Tibial artery (tissue), 4 donors: ENCODE results near the gene GLB1L2.
A peak's percentile ranks its signal among the peaks of the same experiment; 100 is the strongest.

ENCODE experiments used
- DNase-seq, 2 donors: peaks; one replicate each; pipeline ENCODE4 v3.0.0-alpha.2; 2019
- H3K27ac ChIP-seq, 2 donors: fragments of 200-600 bp; sonication (generic) in 1 of 2; 1 replicate in 1 of 2; 2 replicates in 1 of 2; pipeline ENCODE4 v1.5.1; 2018 to 2019; ENCODE audit warnings: mild to moderate bottlenecking in 1 of 2
- H3K27me3 ChIP-seq, 2 donors: fragments of 200-600 bp; sonication (generic) in 1 of 2; one replicate each; pipeline versions ENCODE4 v1.5.1 to v1.6.0; 2016 to 2019
- H3K36me3 ChIP-seq, 3 donors: fragments of 200-600 bp; sonication (generic) in 2 of 3; one replicate each; pipeline ENCODE4 v1.5.1; 2016 to 2019; ENCODE audit warnings: mild to moderate bottlenecking in 2 of 3
- H3K4me1 ChIP-seq, 4 donors: fragments of 200-600 bp; sonication (generic) in 2 of 4; 1 replicate in 3 of 4; 2 replicates in 1 of 4; pipeline ENCODE4 v1.5.1; 2016 to 2019
- H3K4me3 ChIP-seq, 2 donors: fragments of 200-600 bp; sonication (generic) in 1 of 2; 1 replicate in 1 of 2; 2 replicates in 1 of 2; pipeline ENCODE4 v1.5.1; 2018 to 2019; ENCODE audit warnings: mild to moderate bottlenecking in 2 of 2
- H3K9me3 ChIP-seq, 3 donors: fragments of 200-600 bp; sonication (generic) in 1 of 3; one replicate each; pipeline ENCODE4 v1.5.1; 2016 to 2019
- CTCF ChIP-seq, 2 experiments: fragments of 200-600 bp in 1 of 2; fragments of 450-650 bp in 1 of 2; IDR thresholded peaks; one replicate each; pipeline ENCODE4 v1.5.1; 2017 to 2019; ENCODE audit warnings: antibody characterized with exemption in 2 of 2, mild to moderate bottlenecking in 1 of 2, moderate library complexity in 1 of 2
- intact Hi-C: fragments of 100-400 bp; cut with DNase I; formaldehyde crosslinking; loops from one replicate; pipeline ENCODE4 v1.15.0; 2023; ENCODE audit warnings: low total_unique reads

Gene GLB1L2

GRCh38 chr11:134356656-134357544 lies 25.1 kb downstream of the GLB1L2 start:
- intact Hi-C loops, result no loop called here
- Histone ChIP-seq H3K4me3 (no peak overlapping the region), H3K9me3 (peaks cover 0 to 5% (median 0%) of the 10 kb centered on the region in 3 donors), H3K27ac (no peak overlapping the region), H3K27me3 (no peaks in the 10 kb centered on the region), H3K4me1 (no peaks in the 10 kb centered on the region), H3K36me3 (no peaks in the 10 kb centered on the region)
- peak in 1 of 2 donors; percentile 31 for DNase-seq
- TF ChIP-seq CTCF (IDR thresholded peaks at IDR 0.05), result no peak

GRCh38 chr11:134357545-134357839 lies 25.7 kb downstream of the GLB1L2 start:
- Histone ChIP-seq H3K9me3 (peaks cover 0 to 5% (median 0%) of the 10 kb centered on the region in 3 donors), H3K27ac (no peak overlapping the region), H3K36me3 (no peaks in the 10 kb centered on the region), H3K4me3 (no peak overlapping the region), H3K4me1 (no peaks in the 10 kb centered on the region), H3K27me3 (no peaks in the 10 kb centered on the region)
- peak in 1 of 2 donors; percentile 55 for DNase-seq
- intact Hi-C loops, result no loop called here
- no peak for TF ChIP-seq CTCF (IDR thresholded peaks at IDR 0.05)

- Histone ChIP-seq H3K4me1 (no peaks in the 10 kb centered on the region), H3K9me3 (peaks cover 0 to 1% (median 0%) of the 10 kb centered on the region in 3 donors), H3K36me3 (no peaks in the 10 kb centered on the region), H3K4me3 (no peak overlapping the region), H3K27me3 (no peaks in the 10 kb centered on the region), H3K27ac (no peak overlapping the region)
- intact Hi-C loops, result no loop called here
- no peak for TF ChIP-seq CTCF (IDR thresholded peaks at IDR 0.05)
- DNase-seq, result peak in 1 of 2 donors; percentile 43
Observed at GRCh38 chr11:134358165-134358855, 26.5 kb downstream of the GLB1L2 start.

- Histone ChIP-seq H3K4me3 (no peak overlapping the region), H3K27ac (no peak overlapping the region), H3K27me3 (peaks cover 0 to 5% of the 10 kb centered on the region in 2 donors), H3K36me3 (no peaks in the 10 kb centered on the region), H3K4me1 (no peaks in the 10 kb centered on the region), H3K9me3 (no peaks in the 10 kb centered on the region)
- TF ChIP-seq CTCF (IDR thresholded peaks at IDR 0.05), result no peak
- intact Hi-C loops, result no loop called here
- DNase-seq, result peak in 1 of 2 donors; percentile 56
Observed at GRCh38 chr11:134358856-134359490, 27.2 kb downstream of the GLB1L2 start.

GRCh38 chr11:134359646-134360045 lies 27.9 kb downstream of the GLB1L2 start:
- H3K9me3 ChIP-seq, result no peaks in the 10 kb centered on the region
- peak in 1 of 2 donors; percentile 34 for DNase-seq
- H3K36me3 ChIP-seq, result no peaks in the 10 kb centered on the region
- no peak overlapping the region for H3K4me3 ChIP-seq
- intact Hi-C loops, result no loop called here
- no peak for TF ChIP-seq CTCF (IDR thresholded peaks at IDR 0.05)
- H3K4me1 ChIP-seq, result no peaks in the 10 kb centered on the region
- H3K27ac ChIP-seq, result no peak overlapping the region
- peaks cover 0 to 7% of the 10 kb centered on the region in 2 donors for H3K27me3 ChIP-seq
